ENCODE results near the gene SLC25A51.

The SLC25A51 gene

GRCh38 chr9:37943345-37944265, 39.7 kb upstream of the SLC25A51 start:
- peaks cover 23% of the 10 kb centered on the region; the same call in 1 of the 2 replicates for H3K4me1 ChIP-seq (ENCODE audit: insufficient read depth, low read length)
- H3K9ac ChIP-seq (ENCODE audit: low read depth, low read length), result no peak overlapping the region
- peaks cover 3% of the 10 kb centered on the region for H3K36me3 ChIP-seq (ENCODE audit: insufficient read depth, low read length)
- H3K9me3 ChIP-seq (ENCODE audit: control insufficient read depth, insufficient read depth, low read length), result no peaks in the 10 kb centered on the region

DNA sequence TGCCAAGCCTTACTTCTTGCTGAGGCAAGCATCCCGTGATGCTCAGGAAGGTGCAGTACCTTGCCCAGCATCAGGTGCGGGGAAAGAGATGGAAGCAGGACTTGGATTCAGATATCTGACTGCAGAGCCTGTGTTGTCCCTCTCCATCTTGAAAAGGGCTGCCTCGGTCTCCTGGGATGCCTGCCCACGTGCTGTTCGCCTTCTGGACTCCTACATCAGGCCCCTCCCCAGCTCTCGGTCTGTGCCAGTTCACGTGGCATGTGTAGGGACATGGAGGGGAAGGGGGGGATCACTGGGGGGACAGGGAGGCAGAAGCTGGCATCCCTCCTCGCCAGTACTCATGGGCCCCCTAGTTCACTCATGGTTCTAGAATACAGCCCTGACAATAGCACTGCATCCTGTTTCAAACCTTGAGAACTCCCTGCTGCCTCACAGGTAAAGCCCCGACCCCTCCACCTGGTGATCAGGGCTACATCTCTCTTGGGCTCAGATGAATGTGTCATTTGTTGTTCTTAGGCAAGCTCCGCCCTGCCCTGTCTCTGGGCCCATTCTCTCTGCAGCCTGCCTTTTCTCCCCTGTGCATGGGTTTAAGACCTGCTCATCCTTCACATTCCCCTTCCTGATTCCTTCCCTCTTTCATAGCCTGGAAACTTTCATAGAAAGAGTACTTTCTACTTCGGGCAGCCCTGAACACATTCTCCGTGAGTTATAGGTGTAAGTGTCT, 38.9 kb upstream of the SLC25A51 start:
- Histone ChIP-seq H3K9me3 (ENCODE audit: control insufficient read depth, insufficient read depth, low read length) (no peaks in the 10 kb centered on the region), H3K36me3 (ENCODE audit: insufficient read depth, low read length) (peaks cover under 1% of the 10 kb centered on the region), H3K4me1 (ENCODE audit: insufficient read depth, low read length) (peaks cover 31% of the 10 kb centered on the region), H3K9ac (ENCODE audit: low read depth, low read length) (no peak overlapping the region)

GRCh38 chr9:37941253-37941652, 37.3 kb upstream of the SLC25A51 start:
- Histone ChIP-seq H3K9me3 (ENCODE audit: control insufficient read depth, insufficient read depth, low read length) (no peaks in the 10 kb centered on the region), H3K36me3 (ENCODE audit: insufficient read depth, low read length) (no peaks in the 10 kb centered on the region; the same call in 1 of the 2 replicates), H3K4me1 (ENCODE audit: insufficient read depth, low read length) (peaks cover 44% of the 10 kb centered on the region), H3K9ac (ENCODE audit: low read depth, low read length) (no peak overlapping the region)

GRCh38 chr9:37939575-37940095, 35.7 kb upstream of the SLC25A51 start:
- no peaks in the 10 kb centered on the region for H3K9me3 ChIP-seq (ENCODE audit: control insufficient read depth, insufficient read depth, low read length)
- no peaks in the 10 kb centered on the region; the same call in 1 of the 2 replicates for H3K36me3 ChIP-seq (ENCODE audit: insufficient read depth, low read length)
- peaks cover 35% of the 10 kb centered on the region for H3K4me1 ChIP-seq (ENCODE audit: insufficient read depth, low read length)
- H3K9ac ChIP-seq (ENCODE audit: low read depth, low read length), result no peak overlapping the region

DNA sequence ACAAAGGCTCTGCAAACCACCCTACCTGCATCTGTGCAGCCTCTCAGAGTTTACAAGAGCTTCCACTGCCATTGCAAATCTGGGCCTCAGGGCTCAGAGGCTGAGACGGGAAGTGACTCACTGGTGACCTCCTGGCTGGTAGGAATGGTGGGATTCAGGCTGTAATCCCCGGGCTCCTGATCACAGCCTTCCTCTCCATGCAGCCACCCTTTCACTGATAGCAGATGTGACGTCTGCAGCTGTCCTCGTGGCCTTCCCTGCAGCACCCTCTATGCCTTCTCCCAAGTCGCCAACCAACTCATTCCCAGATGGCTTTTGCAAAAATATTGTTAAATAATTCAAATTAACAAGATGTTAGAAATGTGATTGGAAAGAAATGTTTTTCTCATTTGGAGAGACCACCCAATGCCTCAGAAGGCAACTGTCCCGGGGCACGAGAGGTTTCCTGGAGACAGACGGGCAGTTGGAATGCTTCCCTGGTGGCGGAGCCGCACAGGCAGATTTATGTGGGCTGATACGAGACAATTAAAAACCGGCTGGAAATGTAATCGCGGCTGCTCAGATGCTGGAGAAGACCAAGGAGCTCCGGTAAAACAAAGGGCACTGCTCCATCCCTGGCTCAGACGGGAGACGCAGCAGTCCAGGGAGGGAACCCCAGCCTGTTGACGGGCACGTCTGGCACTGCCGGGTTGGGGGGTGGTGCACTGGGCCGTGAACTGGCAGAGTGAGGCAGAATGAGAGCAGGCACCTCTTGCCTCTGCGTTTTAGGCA, 34.4 kb upstream of the SLC25A51 start:
- Histone ChIP-seq H3K9ac (ENCODE audit: low read depth, low read length) (no peak overlapping the region), H3K4me1 (ENCODE audit: insufficient read depth, low read length) (peaks cover 26% of the 10 kb centered on the region), H3K9me3 (ENCODE audit: control insufficient read depth, insufficient read depth, low read length) (no peaks in the 10 kb centered on the region), H3K36me3 (ENCODE audit: insufficient read depth, low read length) (no peaks in the 10 kb centered on the region; the same call in 1 of the 2 replicates)

DNA sequence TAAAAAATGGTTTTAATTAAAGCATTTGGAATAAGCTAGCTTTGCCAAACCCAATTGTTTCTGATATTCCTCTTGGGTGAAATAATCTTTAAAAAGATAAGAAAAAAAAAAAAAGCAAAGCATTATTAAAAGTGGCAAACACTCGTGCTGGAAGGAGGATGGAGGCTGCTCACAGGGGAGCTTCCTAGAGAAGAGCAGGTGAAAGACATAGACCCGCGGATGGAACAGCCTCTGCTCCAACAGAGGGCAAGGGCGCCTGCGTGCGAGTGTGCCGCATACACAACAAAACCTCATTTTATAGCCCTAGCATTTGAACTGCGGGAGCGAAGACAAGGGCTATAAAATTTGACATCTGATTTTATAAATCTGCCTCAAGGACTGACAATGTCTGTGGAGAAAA, 33.4 kb upstream of the SLC25A51 start:
- peaks cover 26% of the 10 kb centered on the region for H3K4me1 ChIP-seq (ENCODE audit: insufficient read depth, low read length)
- H3K36me3 ChIP-seq (ENCODE audit: insufficient read depth, low read length), result no peaks in the 10 kb centered on the region; the same call in 1 of the 2 replicates
- H3K9me3 ChIP-seq (ENCODE audit: control insufficient read depth, insufficient read depth, low read length), result no peaks in the 10 kb centered on the region
- H3K9ac ChIP-seq (ENCODE audit: low read depth, low read length), result no peak overlapping the region

DNA sequence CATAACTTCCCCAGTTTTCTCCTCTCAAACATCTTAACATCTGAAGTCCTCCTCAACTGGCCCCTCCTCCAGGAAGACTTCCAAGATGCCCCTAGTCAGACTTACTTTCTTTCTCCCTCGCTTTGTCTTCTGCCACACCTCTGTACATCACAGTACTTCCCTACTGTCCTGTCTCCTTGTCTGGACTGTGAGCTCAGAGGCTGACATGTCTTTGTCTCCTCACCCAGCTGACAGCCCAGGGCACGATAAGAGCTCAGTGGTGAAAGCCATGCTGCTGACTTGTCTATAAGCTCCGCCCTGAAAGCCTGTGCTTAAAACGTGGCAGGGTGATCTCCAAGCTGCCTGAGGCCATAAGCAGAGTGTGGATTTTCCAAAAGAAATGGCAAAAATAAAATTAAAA, 33.0 kb upstream of the SLC25A51 start:
- Histone ChIP-seq H3K4me1 (ENCODE audit: insufficient read depth, low read length) (peaks cover 26% of the 10 kb centered on the region), H3K36me3 (ENCODE audit: insufficient read depth, low read length) (no peaks in the 10 kb centered on the region; the same call in 1 of the 2 replicates), H3K9me3 (ENCODE audit: control insufficient read depth, insufficient read depth, low read length) (no peaks in the 10 kb centered on the region), H3K9ac (ENCODE audit: low read depth, low read length) (no peak overlapping the region)

DNA sequence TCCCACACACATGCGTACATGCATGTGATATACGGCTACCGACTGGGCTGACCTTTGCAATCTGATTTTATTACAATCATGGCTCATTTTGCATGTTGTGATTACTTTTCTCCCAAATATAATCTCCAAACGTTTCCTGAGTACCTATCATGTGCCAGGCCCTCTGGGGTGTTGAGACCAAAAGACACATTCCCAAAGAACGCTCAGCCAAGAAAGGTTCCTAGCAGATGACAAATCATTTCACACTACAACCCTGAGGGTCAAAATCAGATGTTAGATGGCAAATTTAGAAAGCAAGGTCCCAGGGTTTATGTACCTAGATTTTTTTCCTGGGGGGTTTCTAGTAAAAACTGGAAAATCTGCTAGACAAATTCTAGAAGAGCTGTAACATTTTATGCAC, 32.4 kb upstream of the SLC25A51 start:
- H3K9ac ChIP-seq (ENCODE audit: low read depth, low read length), result no peak overlapping the region
- H3K4me1 ChIP-seq (ENCODE audit: insufficient read depth, low read length), result peaks cover 26% of the 10 kb centered on the region
- H3K9me3 ChIP-seq (ENCODE audit: control insufficient read depth, insufficient read depth, low read length), result no peaks in the 10 kb centered on the region
- no peaks in the 10 kb centered on the region; the same call in 1 of the 2 replicates for H3K36me3 ChIP-seq (ENCODE audit: insufficient read depth, low read length)

DNA sequence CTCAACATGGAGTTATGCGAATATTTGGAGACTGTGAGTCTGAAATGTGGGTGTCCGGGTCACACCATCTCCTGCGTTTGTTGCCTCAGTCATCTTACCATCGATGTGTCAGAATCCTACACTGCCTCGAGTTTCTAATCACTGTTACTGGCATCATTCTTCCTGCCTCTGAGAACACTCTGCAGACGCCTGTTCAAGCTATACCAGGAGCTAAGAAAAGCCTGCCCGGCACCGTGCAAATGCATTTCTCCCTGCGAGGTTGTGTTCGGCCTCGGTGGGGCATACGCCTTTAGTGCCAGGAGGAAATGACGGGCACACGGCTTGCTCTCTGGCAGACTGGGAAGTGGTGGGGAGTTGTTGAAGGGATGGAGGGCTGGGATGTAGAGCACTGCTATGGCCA, 31.2 kb upstream of the SLC25A51 start:
- H3K4me1 ChIP-seq (ENCODE audit: insufficient read depth, low read length), result peaks cover 26% of the 10 kb centered on the region
- no peaks in the 10 kb centered on the region for H3K9me3 ChIP-seq (ENCODE audit: control insufficient read depth, insufficient read depth, low read length)
- no peaks in the 10 kb centered on the region; the same call in 1 of the 2 replicates for H3K36me3 ChIP-seq (ENCODE audit: insufficient read depth, low read length)
- no peak overlapping the region for H3K9ac ChIP-seq (ENCODE audit: low read depth, low read length)

DNA sequence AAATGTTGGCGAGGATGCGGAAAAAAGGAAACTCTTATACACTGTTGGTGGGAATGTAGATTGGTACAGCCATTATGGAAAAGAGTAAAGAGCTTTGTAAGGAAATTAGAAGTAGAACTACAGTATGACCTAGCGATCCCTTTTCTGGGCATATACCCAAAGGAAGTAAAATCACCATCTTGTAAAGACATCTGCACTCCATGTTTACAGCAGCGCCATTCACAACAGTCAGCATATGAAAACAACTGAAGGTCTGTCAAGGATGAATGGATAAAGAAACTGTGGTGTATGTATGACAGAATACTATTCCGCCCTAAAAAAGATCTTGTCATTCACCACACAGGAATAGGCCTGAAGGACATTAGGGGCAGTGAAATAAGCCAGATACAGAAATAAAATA, 27.7 kb upstream of the SLC25A51 start:
- Histone ChIP-seq H3K4me1 (ENCODE audit: insufficient read depth, low read length) (peaks cover 1% of the 10 kb centered on the region), H3K36me3 (ENCODE audit: insufficient read depth, low read length) (no peaks in the 10 kb centered on the region; the same call in 1 of the 2 replicates), H3K9me3 (ENCODE audit: control insufficient read depth, insufficient read depth, low read length) (no peaks in the 10 kb centered on the region), H3K9ac (ENCODE audit: low read depth, low read length) (no peak overlapping the region)

DNA sequence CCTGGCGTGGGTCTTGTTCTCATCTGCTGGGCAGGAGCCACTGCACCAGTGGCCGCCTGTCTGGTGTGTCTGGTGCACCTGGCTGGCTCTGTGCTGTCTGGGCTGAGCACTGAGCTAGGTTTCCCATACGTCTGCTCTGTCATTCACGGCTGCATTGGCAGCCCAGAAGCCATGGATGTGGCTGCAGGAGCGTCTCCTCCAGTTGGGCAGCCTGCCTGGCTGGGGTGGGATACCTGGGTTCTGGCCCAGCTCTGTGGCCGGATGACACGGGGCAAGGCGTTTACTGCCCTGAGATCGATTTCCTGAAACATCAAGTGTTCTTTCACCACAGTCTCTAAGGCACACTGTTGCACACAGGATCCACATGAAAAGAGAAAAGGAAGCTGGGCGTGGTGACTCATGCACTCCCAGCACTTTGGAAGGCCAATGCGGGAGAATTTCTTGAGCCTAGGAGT, 25.5 kb upstream of the SLC25A51 start:
- H3K36me3 ChIP-seq (ENCODE audit: insufficient read depth, low read length), result no peaks in the 10 kb centered on the region

DNA sequence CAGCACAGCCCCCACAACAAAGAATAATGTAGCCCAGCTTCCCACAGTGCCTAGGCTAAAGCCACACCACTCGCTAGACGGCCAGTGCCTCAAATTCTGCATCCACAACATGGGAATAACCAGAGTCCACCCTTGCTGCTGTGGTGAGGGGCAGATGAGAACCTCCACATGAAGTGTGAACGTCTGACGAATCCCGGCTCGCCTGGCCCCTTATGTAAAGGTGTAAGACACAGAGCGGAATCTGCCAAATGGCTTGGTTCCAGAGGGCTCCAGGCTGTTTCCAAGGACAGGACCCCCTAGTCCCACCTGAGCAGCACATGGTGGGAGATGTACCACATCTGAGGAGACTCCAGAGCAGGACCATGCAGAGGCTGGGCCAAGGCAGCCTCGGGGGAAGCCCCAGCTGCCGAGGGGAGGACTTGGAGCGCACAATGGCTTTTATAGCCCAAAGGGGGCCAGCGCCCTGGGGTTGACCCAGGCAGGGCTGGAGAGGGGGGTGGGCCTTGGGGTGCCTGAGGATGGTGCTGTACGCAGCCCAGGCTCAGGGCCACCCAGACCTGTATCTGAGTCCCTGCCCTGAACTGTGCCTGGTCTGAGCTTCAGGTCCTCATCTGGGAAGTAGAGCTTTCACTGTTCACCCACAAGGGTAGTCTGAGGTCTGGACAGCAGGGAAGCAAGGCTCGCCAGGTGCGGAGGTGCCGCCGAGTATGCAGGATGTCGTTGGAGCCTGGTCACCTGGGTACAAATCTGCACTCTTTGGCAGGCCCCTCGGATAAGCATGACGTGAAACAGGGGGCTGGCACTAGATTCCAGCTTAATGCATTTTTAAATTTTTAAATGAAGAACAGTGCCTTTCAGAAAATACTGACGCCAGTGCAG, 24.9 kb upstream of the SLC25A51 start:
- Histone ChIP-seq H3K9ac (ENCODE audit: low read depth, low read length) (no peak overlapping the region), H3K36me3 (ENCODE audit: insufficient read depth, low read length) (no peaks in the 10 kb centered on the region), H3K9me3 (ENCODE audit: control insufficient read depth, insufficient read depth, low read length) (no peaks in the 10 kb centered on the region)

More for the DNA sequence above, 25.5 kb upstream of the SLC25A51 start:
- Histone ChIP-seq H3K4me1 (ENCODE audit: insufficient read depth, low read length) (peaks cover 9% of the 10 kb centered on the region; the same call in 1 of the 2 replicates), H3K9me3 (ENCODE audit: control insufficient read depth, insufficient read depth, low read length) (no peaks in the 10 kb centered on the region), H3K9ac (ENCODE audit: low read depth, low read length) (no peak overlapping the region)

More for the DNA sequence above, 24.9 kb upstream of the SLC25A51 start:
- peaks cover 9% of the 10 kb centered on the region; the same call in 1 of the 2 replicates for H3K4me1 ChIP-seq (ENCODE audit: insufficient read depth, low read length)

Data from ES-I3 (cell line).